RWPE1 (cell line): ENCODE data around the gene RPN2.

ENCODE experiments used
- CTCF ChIA-PET: fragments of 350-600 bp; sonication (Branson Sonifier 250); formaldehyde crosslinking; extraction: SDS; loops from one replicate; lab custom pipeline; 2021; lab: Yijun Ruan, JAX
- POLR2A ChIA-PET: fragments of 400-600 bp; formaldehyde crosslinking; extraction: SDS; loops from one replicate; lab custom pipeline; 2020; ENCODE audit warnings: antibody characterized with exemption; ENCODE audit not compliant: low non-redundant PET; lab: Yijun Ruan, JAX
- DNase-seq: peaks from one replicate; pipeline ENCODE4 v3.0.0; 2012; ENCODE audit warnings: low spot score
- H3K27ac ChIP-seq: fragments of 450-650 bp; 2 replicates; pipeline ENCODE4 v1.5.1; 2017
- TF ChIP-seq, protein P1 (sequence below): fragments of 450-650 bp; conservative IDR thresholded peaks from 2 replicates; pipeline ENCODE4 v1.5.1; 2017; ENCODE audit warnings: low read depth, mild to moderate bottlenecking

Gene RPN2

DNA sequence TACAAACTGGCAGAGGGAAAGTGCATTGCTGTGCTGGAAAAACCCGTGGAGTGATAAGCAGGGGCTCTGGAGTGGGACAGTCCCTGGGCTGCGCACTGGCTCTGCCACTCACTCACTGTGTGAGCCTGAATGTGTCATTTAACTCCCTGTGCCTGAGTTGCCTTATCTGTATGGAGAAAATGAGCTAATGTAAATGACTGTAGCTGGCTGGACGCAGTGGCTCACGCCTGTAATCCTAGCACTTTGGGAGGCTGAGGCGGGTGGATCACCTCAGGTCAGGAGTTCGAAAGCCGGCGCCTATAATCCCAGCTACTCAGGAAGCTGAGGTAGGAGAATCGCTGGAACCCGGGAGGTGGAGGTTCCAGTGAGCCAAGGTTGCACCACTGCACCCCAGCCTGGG lies 18.4 kb upstream of the RPN2 start:
- TF ChIP-seq, protein P1, sequence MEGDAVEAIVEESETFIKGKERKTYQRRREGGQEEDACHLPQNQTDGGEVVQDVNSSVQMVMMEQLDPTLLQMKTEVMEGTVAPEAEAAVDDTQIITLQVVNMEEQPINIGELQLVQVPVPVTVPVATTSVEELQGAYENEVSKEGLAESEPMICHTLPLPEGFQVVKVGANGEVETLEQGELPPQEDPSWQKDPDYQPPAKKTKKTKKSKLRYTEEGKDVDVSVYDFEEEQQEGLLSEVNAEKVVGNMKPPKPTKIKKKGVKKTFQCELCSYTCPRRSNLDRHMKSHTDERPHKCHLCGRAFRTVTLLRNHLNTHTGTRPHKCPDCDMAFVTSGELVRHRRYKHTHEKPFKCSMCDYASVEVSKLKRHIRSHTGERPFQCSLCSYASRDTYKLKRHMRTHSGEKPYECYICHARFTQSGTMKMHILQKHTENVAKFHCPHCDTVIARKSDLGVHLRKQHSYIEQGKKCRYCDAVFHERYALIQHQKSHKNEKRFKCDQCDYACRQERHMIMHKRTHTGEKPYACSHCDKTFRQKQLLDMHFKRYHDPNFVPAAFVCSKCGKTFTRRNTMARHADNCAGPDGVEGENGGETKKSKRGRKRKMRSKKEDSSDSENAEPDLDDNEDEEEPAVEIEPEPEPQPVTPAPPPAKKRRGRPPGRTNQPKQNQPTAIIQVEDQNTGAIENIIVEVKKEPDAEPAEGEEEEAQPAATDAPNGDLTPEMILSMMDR: no peak
- ChIA-PET POLR2A (no interaction called here), CTCF (interaction anchor here (0.6 kb wide), 2 partner anchors 19 to 193 kb away, joined by 3 to 7 read pairs; no protein-coding TSS in a partner anchor)
- DNase-seq: no peak
- H3K27ac ChIP-seq: no peak overlapping the region

DNA sequence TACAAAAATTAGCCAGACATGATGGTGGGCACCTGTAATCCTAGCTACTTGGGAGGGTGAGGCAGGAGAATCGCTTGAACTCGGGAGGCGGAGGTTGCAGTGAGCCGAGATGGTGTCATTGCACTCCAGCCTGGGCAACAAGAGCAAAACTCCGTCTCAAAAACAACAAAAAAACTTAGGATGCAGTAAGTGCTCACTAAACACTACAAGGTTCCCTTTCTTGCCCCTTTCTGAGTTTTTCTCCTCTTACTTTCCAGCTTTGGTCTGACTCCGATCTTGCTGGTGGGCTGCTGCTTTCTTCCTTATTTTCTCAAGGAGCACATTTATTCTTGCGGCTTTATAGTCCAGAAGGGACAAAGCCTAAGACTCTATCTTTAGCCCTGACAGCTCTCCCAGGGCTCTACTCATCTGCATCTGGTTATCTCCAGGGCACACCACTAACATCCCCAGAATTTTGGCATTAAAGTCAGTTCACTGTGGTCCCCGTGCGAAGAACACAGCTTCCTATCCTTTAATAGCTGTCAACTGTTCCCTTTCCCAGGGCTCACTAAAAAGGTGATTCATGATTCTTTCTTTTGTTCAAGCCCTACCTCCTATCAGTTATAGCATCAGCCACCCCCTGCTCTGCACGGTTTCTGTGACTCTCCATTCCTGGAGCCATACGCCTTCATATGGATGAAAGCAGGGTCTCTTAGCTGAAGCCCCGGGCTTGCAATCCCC lies 17.1 kb upstream of the RPN2 start:
- no peak for DNase-seq
- ChIA-PET POLR2A (no interaction called here), CTCF (interaction anchor here (0.6 kb wide), 1 partner anchor 371 kb away, joined by 5 read pairs; no protein-coding TSS in a partner anchor)
- H3K27ac ChIP-seq: no peak overlapping the region
- TF ChIP-seq, protein P1: no peak

DNA sequence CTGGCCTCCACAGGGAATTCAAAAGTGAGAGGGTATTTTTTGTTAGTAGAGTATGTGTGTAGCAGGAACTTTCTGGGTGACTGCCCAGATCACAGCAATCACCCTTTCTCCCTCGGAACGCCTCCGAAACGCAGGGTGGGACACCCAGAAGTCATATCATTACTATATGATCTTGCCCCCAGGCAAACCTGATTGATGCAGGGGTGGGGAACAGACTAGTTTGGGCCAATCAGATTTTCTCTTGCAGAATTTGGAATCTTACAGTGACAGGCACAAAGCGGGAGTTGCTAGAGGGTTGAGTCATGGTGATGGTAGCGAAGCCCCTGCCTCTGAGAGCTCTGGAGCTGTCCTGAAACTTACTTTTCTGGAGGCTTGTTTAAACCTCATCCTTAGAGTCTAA lies 16.5 kb upstream of the RPN2 start:
- ChIA-PET POLR2A (no interaction called here), CTCF (interaction anchor here (0.6 kb wide), 1 partner anchor 39 kb away, joined by 3 read pairs; no protein-coding TSS in a partner anchor)
- no peak for DNase-seq
- TF ChIP-seq, protein P1: no peak
- H3K27ac ChIP-seq: no peak overlapping the region

- CTCF ChIA-PET: interaction anchor here (0.6 kb wide), 1 partner anchor 961 kb away, joined by 3 read pairs; no protein-coding TSS in a partner anchor
- DNase-seq: no peak
- TF ChIP-seq, protein P1: no peak
- POLR2A ChIA-PET: no interaction called here
- H3K27ac ChIP-seq: no peak overlapping the region
These were observed 15.1 kb upstream of the RPN2 start for GRCh38 chr20:37163832-37164554.

GRCh38 chr20:37165031-37165430 lies 14.1 kb upstream of the RPN2 start:
- CTCF ChIA-PET: no interaction called here
- DNase-seq: no peak
- H3K27ac ChIP-seq: no peak overlapping the region
- POLR2A ChIA-PET: interaction anchor here (0.6 kb wide), 1 partner anchor 256 kb away, joined by 3 read pairs; no protein-coding TSS in a partner anchor
- TF ChIP-seq, protein P1: no peak

GRCh38 chr20:37166867-37167266 lies 12.3 kb upstream of the RPN2 start:
- TF ChIP-seq, protein P1: no peak
- no peak overlapping the region for H3K27ac ChIP-seq
- ChIA-PET POLR2A (no interaction called here), CTCF (interaction anchor here (0.7 kb wide), 1 partner anchor 74 kb away, joined by 3 read pairs; no protein-coding TSS in a partner anchor)
- no peak for DNase-seq
